Measurements from ENCODE around the gene STAG1. TPM values are rescaled to one million over a fixed set of nuclear protein-coding genes. Genes with fewer than 3 reads are reported as not detected.
A peak's percentile ranks its signal among the peaks of the same experiment; 100 is the strongest.

The STAG1 gene
- total RNA-seq, 1 donor from 2014 or later, result 40.9 TPM

DNA sequence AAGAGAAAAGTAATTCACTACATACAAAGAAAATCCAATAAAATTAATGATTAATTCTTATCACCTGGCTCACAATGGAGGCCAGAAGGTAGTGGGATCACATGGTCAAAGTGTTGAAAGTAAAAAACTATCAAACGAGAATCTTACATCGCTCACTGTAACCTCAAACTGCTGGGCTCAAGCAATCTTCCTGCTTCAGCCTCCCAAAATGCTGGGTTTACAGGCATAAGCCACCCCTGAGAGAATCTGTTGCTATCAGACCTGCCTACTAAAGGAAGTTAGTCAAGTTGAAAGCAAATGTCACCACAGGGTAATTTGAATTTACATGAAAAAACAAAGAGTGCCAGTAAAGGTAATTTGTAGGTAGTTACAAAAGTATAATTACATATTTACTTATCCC is 398.7 kb downstream of the STAG1 start:
- H3K9me3 Mint-ChIP-seq (ENCODE audit: low read depth), result peaks cover 11% of the 10 kb centered on the region
- no peak overlapping the region for H3K27ac Mint-ChIP-seq (ENCODE audit: unreplicated experiment)
- H3K36me3 Mint-ChIP-seq (ENCODE audit: low read depth), result peaks cover 17% of the 10 kb centered on the region

GRCh38 chr3:136351905-136352304 is 400.3 kb downstream of the STAG1 start:
- Mint-ChIP-seq H3K27me3 (ENCODE audit: low read depth) (no peaks in the 10 kb centered on the region), H3K4me1 (ENCODE audit: low read depth) (peaks cover 23% of the 10 kb centered on the region), H3K36me3 (ENCODE audit: low read depth) (peaks cover 17% of the 10 kb centered on the region), H3K9me3 (ENCODE audit: low read depth) (peaks cover 11% of the 10 kb centered on the region), H3K4me3 (ENCODE audit: unreplicated experiment) (no peak overlapping the region), H3K27ac (ENCODE audit: unreplicated experiment) (peak overlapping the region; percentile 3)
- TF ChIP-seq, protein P1, sequence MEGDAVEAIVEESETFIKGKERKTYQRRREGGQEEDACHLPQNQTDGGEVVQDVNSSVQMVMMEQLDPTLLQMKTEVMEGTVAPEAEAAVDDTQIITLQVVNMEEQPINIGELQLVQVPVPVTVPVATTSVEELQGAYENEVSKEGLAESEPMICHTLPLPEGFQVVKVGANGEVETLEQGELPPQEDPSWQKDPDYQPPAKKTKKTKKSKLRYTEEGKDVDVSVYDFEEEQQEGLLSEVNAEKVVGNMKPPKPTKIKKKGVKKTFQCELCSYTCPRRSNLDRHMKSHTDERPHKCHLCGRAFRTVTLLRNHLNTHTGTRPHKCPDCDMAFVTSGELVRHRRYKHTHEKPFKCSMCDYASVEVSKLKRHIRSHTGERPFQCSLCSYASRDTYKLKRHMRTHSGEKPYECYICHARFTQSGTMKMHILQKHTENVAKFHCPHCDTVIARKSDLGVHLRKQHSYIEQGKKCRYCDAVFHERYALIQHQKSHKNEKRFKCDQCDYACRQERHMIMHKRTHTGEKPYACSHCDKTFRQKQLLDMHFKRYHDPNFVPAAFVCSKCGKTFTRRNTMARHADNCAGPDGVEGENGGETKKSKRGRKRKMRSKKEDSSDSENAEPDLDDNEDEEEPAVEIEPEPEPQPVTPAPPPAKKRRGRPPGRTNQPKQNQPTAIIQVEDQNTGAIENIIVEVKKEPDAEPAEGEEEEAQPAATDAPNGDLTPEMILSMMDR (IDR thresholded peaks at IDR 0.05), result peak; percentile 55
- no peak for DNase-seq (ENCODE audit: low spot score)

More for the DNA sequence above, 398.7 kb downstream of the STAG1 start:
- Mint-ChIP-seq H3K4me3 (ENCODE audit: unreplicated experiment) (no peak overlapping the region), H3K4me1 (ENCODE audit: low read depth) (peaks cover 23% of the 10 kb centered on the region), H3K27me3 (ENCODE audit: low read depth) (no peaks in the 10 kb centered on the region)
- TF ChIP-seq, protein P1 (IDR thresholded peaks at IDR 0.05), result no peak
- DNase-seq (ENCODE audit: low spot score), result no peak

DNA sequence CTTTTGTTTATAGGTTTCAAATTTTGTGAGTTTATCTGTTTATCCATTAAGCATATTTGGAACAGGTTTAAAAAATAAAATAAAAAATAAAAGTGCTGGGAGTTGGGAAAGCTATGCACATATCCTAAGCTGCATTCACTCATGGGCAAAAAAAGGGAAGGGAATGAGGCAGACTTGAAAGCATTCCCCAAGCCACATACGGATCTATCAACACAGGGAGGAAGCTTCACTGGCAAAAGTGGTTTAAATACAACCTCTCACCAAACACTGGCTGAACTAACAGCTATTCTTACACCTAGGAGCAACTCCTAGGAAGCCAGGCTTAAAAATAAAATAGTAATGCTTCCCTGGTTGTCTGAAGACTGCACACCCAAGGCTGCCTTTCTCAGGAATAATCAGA is 400.8 kb downstream of the STAG1 start:
- Mint-ChIP-seq H3K4me3 (ENCODE audit: unreplicated experiment) (no peak overlapping the region), H3K27me3 (ENCODE audit: low read depth) (no peaks in the 10 kb centered on the region), H3K36me3 (ENCODE audit: low read depth) (peaks cover 17% of the 10 kb centered on the region), H3K4me1 (ENCODE audit: low read depth) (peaks cover 23% of the 10 kb centered on the region), H3K27ac (ENCODE audit: unreplicated experiment) (peak overlapping the region; percentile 71), H3K9me3 (ENCODE audit: low read depth) (peaks cover 11% of the 10 kb centered on the region)
- no peak for DNase-seq (ENCODE audit: low spot score)
- TF ChIP-seq, protein P1 (IDR thresholded peaks at IDR 0.05), result no peak

GRCh38 chr3:136350557-136350956 is 401.6 kb downstream of the STAG1 start:
- peak overlapping the region; percentile 26 for H3K4me3 Mint-ChIP-seq (ENCODE audit: unreplicated experiment)
- H3K36me3 Mint-ChIP-seq (ENCODE audit: low read depth), result peaks cover 12% of the 10 kb centered on the region
- peak overlapping the region; percentile 95 for H3K27ac Mint-ChIP-seq (ENCODE audit: unreplicated experiment)

GRCh38 chr3:136350132-136350531 is 402.0 kb downstream of the STAG1 start:
- Mint-ChIP-seq H3K27ac (ENCODE audit: unreplicated experiment) (peak overlapping the region; percentile 95), H3K36me3 (ENCODE audit: low read depth) (peaks cover 9% of the 10 kb centered on the region), H3K9me3 (ENCODE audit: low read depth) (peaks cover 2% of the 10 kb centered on the region), H3K4me3 (ENCODE audit: unreplicated experiment) (no peak overlapping the region), H3K27me3 (ENCODE audit: low read depth) (no peaks in the 10 kb centered on the region), H3K4me1 (ENCODE audit: low read depth) (peaks cover 23% of the 10 kb centered on the region)
- DNase-seq (ENCODE audit: low spot score), result no peak
- TF ChIP-seq, protein P1 (IDR thresholded peaks at IDR 0.05), result no peak

More at GRCh38 chr3:136350557-136350956, 401.6 kb downstream of the STAG1 start:
- Mint-ChIP-seq H3K9me3 (ENCODE audit: low read depth) (peaks cover 6% of the 10 kb centered on the region), H3K27me3 (ENCODE audit: low read depth) (no peaks in the 10 kb centered on the region), H3K4me1 (ENCODE audit: low read depth) (peaks cover 23% of the 10 kb centered on the region)
- TF ChIP-seq, protein P1 (IDR thresholded peaks at IDR 0.05), result no peak
- DNase-seq (ENCODE audit: low spot score), result no peak

Data from chondrocyte (in vitro differentiated cells).